CD8-positive, alpha-beta memory T cell (primary cell): ENCODE measurements around the gene SHROOM2. TPM values are rescaled to one million over a fixed set of nuclear protein-coding genes. Genes with fewer than 3 reads are reported as not detected.

Source experiments
- CTCF ChIA-PET: fragments of 350-600 bp; sonication (Branson Sonifier 250); formaldehyde crosslinking; loops from one replicate; lab custom pipeline; 2021; ENCODE audit warnings: antibody characterized with exemption; lab: Charles Lee
- POLR2A ChIA-PET: fragments of 350-600 bp; sonication (Branson Sonifier 250); formaldehyde crosslinking; loops from one replicate; lab custom pipeline; 2021; ENCODE audit warnings: antibody characterized with exemption; lab: Charles Lee
- DNase-seq, 5 donors: peaks; one replicate each; pipeline versions ENCODE4 v3.0.0 to v3.0.0-alpha.2; 2020 to 2022; ENCODE audit warnings: mixed read lengths in 1 of 5
- H3K27ac ChIP-seq: one replicate; pipeline ENCODE4 v1.7.0; 2013; ENCODE audit warnings: low read depth, mild to moderate bottlenecking, low read length, moderate library complexity
- H3K27me3 ChIP-seq: 2 replicates; pipeline ENCODE4 v1.7.0; 2013; ENCODE audit warnings: low read length, mild to moderate bottlenecking; ENCODE audit not compliant: insufficient read depth, poor library complexity, severe bottlenecking
- H3K36me3 ChIP-seq: 2 replicates; pipeline ENCODE4 v1.7.0; 2013; ENCODE audit warnings: mild to moderate bottlenecking, low read length, moderate library complexity; ENCODE audit not compliant: insufficient read depth
- H3K4me1 ChIP-seq: 2 replicates; pipeline ENCODE4 v1.7.0; 2013; ENCODE audit warnings: mild to moderate bottlenecking, low read length, moderate library complexity; ENCODE audit not compliant: insufficient read depth
- H3K4me3 ChIP-seq: 2 replicates; pipeline ENCODE4 v1.7.0; 2013; ENCODE audit warnings: mild to moderate bottlenecking, low read length
- H3K9me3 ChIP-seq: 2 replicates; pipeline ENCODE4 v1.7.0; 2013; ENCODE audit warnings: mild to moderate bottlenecking, low read length
- H3K27ac Mint-ChIP-seq, 8 donors: one replicate each; pipeline ENCODE4 v1.8.0; 2020 to 2021; ENCODE audit warnings: mixed read lengths in 8 of 8, mild to moderate bottlenecking in 6 of 8, inconsistent platforms in 3 of 8, moderate library complexity in 3 of 8
- H3K27me3 Mint-ChIP-seq, 2 donors: one replicate each; pipeline ENCODE4 v1.8.0; 2020 to 2021; ENCODE audit warnings: mixed read lengths in 2 of 2, mild to moderate bottlenecking in 1 of 2, moderate library complexity in 1 of 2
- H3K36me3 Mint-ChIP-seq, 3 donors: one replicate each; pipeline ENCODE4 v1.8.0; 2020 to 2021; ENCODE audit warnings: mixed read lengths in 3 of 3, inconsistent platforms in 1 of 3, mild to moderate bottlenecking in 1 of 3
- H3K4me1 Mint-ChIP-seq, 3 donors: one replicate each; pipeline ENCODE4 v1.8.0; 2020 to 2021; ENCODE audit warnings: mixed read lengths in 3 of 3, inconsistent platforms in 1 of 3, mild to moderate bottlenecking in 1 of 3
- H3K4me3 Mint-ChIP-seq, 7 donors: one replicate each; pipeline ENCODE4 v1.8.0; 2020 to 2021; ENCODE audit warnings: mixed read lengths in 7 of 7, mild to moderate bottlenecking in 6 of 7, moderate library complexity in 4 of 7, inconsistent platforms in 2 of 7
- H3K9me3 Mint-ChIP-seq, 5 donors: one replicate each; pipeline ENCODE4 v1.8.0; 2020 to 2022; ENCODE audit warnings: mixed read lengths in 5 of 5, mild to moderate bottlenecking in 3 of 5, moderate library complexity in 2 of 5, inconsistent platforms in 1 of 5
- polyA plus RNA-seq: library from polyadenylated mRNA; unstranded; fragments of 300-500 nt; fragmentation: Illumina TruSeq; gene quantifications from one replicate; pipeline ENCODE4 v1.2.3, GENCODE V29; 2021
- total RNA-seq, 2 experiments: library from RNA; stranded (reverse); gene quantifications; one replicate each; pipeline ENCODE4 v1.2.3, GENCODE V29; 2021

Gene SHROOM2
- total and polyA plus RNA-seq, 3 experiments from 2014 or later = not detected

DNA sequence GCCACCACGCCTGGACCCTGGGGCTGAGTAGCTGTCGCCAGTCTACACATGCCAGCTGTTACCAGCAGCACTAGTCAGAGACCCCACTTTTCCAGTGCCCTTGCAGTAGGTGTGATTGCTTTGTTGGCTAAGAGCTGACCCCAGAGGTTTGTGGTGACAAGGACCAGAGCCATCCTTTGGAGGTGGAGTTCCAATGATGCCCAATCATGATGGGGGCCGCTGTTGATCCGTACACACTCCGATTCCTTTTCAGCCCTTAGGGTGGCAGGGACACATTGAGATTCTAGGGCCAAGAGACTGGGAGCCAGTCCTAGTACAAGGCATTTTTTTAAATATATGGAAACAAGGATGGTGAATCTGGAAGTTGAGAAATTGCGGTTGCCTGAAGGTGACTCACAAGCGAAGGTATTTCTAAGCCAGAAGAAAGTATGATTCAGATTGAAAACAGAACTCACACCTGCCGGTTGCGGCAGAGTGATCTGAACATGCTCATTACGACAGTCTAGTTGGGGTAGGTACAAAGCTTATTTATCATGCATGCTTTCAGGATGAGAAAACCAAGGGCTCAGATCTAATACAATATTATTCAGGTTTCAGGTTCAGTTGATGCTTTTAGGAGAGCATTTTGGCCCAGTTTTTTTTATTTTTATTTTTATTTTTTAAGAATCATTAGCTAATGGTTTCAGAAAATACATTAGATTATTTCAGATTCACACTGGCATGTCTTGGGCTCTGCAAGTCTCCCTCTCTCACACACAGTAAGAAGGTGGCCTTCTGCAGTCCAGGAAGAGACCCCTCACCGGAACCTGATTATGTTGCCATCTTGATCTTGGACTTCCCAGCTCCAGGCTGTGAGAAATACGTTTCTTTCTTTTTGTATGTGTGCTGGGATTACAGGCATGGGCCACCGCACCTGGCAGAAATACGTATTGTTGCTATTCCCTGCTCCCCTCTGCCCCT, 43.4 kb downstream of the SHROOM2 start:
- Mint-ChIP-seq H3K27ac (no peak overlapping the region), H3K4me1 (no peaks in the 10 kb centered on the region), H3K36me3 (peaks cover 0 to 2% (median 0%) of the 10 kb centered on the region in 3 donors), H3K4me3 (no peak overlapping the region), H3K9me3 (peaks cover 0 to 2% (median 0%) of the 10 kb centered on the region in 5 donors), H3K27me3 (peaks cover 4 to 18% of the 10 kb centered on the region in 2 donors)
- H3K9me3 ChIP-seq = no peaks in the 10 kb centered on the region
- ChIA-PET POLR2A (no interaction called here), CTCF (no interaction called here)
- no peaks in the 10 kb centered on the region for H3K36me3 ChIP-seq
- no peak overlapping the region for H3K4me3 ChIP-seq
- DNase-seq = no peak
- no peak overlapping the region for H3K27ac ChIP-seq
- H3K27me3 ChIP-seq = no peaks in the 10 kb centered on the region
- no peaks in the 10 kb centered on the region for H3K4me1 ChIP-seq

DNA sequence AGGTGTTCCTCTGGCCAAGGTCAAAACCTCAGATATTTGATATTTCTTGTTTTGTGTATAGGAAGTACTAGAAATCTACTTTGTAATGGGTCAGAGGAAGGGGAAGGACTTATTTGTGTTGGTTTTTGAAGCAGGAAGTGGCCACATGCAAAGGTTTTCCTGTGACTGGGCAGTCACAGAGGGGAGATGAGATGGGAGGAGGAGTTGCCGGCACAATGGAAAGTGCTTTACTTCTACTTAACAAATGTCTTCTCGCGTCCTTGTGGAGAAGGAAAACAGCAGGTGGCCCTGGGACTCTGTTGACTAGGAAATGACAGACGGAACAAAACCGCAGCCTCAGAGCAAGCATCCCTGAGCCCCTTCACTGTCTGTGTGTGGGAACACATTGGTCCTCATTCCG, 46.6 kb downstream of the SHROOM2 start:
- no peaks in the 10 kb centered on the region for H3K36me3 ChIP-seq
- H3K36me3 Mint-ChIP-seq = peaks cover 0 to 2% (median 0%) of the 10 kb centered on the region in 3 donors
- ChIA-PET CTCF (no interaction called here), POLR2A (no interaction called here)
- H3K9me3 Mint-ChIP-seq = peaks cover 0 to 2% (median 0%) of the 10 kb centered on the region in 5 donors
- H3K4me1 ChIP-seq = no peaks in the 10 kb centered on the region
- no peak overlapping the region for H3K27ac ChIP-seq
- no peaks in the 10 kb centered on the region for H3K4me1 Mint-ChIP-seq
- DNase-seq = no peak
- H3K27ac Mint-ChIP-seq = no peak overlapping the region
- peaks cover 3 to 8% of the 10 kb centered on the region in 2 donors for H3K27me3 Mint-ChIP-seq
- no peak overlapping the region for H3K4me3 Mint-ChIP-seq
- no peak overlapping the region for H3K4me3 ChIP-seq
- no peaks in the 10 kb centered on the region for H3K27me3 ChIP-seq
- H3K9me3 ChIP-seq = no peaks in the 10 kb centered on the region

DNA sequence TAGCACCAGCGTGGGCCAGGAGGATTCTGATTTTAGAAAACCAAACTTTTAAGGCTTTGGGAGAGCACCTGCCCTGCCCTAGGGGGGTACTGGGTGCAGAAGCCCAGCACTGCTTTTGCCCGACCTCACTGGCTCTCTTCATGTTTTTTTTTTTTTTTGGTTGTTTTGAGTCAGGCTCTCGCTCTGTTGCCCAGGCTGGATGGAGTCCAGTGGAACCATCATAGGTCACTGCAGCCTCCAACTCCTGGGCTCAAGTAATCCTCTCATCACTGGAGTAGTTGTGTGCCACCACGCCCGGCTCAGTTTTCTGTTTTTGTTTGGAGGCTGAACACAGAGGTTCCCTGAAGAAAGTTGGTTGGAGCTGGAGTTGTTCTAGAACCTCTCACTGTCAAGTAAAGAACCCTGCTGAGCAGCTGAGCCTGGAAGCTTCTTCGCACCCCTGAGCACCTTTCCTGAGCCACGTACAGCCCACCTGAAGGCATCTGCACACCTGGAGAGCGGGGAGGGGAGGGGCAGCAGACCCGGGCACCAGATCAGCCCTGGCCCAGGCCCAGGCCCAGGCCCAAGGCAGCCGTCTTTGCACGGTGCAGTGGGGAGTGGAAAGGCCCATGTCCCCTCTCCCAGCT, 49.5 kb downstream of the SHROOM2 start:
- Histone ChIP-seq H3K9me3 (no peaks in the 10 kb centered on the region), H3K36me3 (no peaks in the 10 kb centered on the region), H3K27me3 (no peaks in the 10 kb centered on the region), H3K4me1 (no peaks in the 10 kb centered on the region), H3K27ac (no peak overlapping the region), H3K4me3 (no peak overlapping the region)
- H3K27ac Mint-ChIP-seq = no peak overlapping the region
- CTCF ChIA-PET = no interaction called here
- POLR2A ChIA-PET = interaction anchor here (0.6 kb wide), 1 partner anchor 300 kb away, joined by 3 read pairs; no protein-coding TSS in a partner anchor
- no peaks in the 10 kb centered on the region for H3K4me1 Mint-ChIP-seq
- no peak overlapping the region for H3K4me3 Mint-ChIP-seq
- H3K9me3 Mint-ChIP-seq = peaks cover 0 to 2% (median 0%) of the 10 kb centered on the region in 5 donors
- peaks cover 4 to 5% of the 10 kb centered on the region in 2 donors for H3K27me3 Mint-ChIP-seq
- peaks cover 0 to 2% (median 0%) of the 10 kb centered on the region in 3 donors for H3K36me3 Mint-ChIP-seq
- no peak for DNase-seq

DNA sequence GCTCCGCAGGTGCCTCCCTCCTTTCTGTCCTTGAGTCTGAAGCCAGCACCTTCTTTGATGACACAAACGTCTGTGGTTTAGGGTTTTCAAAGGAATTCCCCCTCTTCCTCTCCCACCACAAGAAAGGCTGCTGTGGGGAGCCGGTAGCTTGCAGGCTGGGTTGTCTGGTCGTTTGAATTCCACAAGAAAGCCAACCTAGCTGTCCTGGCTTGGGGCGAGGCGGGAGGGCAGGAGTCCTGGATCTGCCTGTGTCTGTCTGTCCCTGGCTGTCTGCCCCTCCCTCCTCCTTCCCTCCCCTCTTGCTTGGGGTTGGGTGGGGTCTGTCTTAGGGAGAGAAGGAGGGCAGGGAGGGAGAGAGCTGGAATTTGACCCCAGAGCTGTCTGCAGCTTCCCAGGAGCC, 56.3 kb downstream of the SHROOM2 start:
- Mint-ChIP-seq H3K4me3 (no peak overlapping the region), H3K36me3 (no peaks in the 10 kb centered on the region), H3K27ac (no peak overlapping the region), H3K4me1 (no peaks in the 10 kb centered on the region), H3K9me3 (peaks cover 0 to 2% (median 0%) of the 10 kb centered on the region in 5 donors), H3K27me3 (peaks cover 4 to 21% of the 10 kb centered on the region in 2 donors)
- ChIA-PET CTCF (no interaction called here), POLR2A (no interaction called here)
- Histone ChIP-seq H3K4me1 (no peaks in the 10 kb centered on the region), H3K9me3 (no peaks in the 10 kb centered on the region), H3K36me3 (no peaks in the 10 kb centered on the region), H3K4me3 (no peak overlapping the region), H3K27me3 (no peaks in the 10 kb centered on the region), H3K27ac (no peak overlapping the region)
- no peak for DNase-seq

DNA sequence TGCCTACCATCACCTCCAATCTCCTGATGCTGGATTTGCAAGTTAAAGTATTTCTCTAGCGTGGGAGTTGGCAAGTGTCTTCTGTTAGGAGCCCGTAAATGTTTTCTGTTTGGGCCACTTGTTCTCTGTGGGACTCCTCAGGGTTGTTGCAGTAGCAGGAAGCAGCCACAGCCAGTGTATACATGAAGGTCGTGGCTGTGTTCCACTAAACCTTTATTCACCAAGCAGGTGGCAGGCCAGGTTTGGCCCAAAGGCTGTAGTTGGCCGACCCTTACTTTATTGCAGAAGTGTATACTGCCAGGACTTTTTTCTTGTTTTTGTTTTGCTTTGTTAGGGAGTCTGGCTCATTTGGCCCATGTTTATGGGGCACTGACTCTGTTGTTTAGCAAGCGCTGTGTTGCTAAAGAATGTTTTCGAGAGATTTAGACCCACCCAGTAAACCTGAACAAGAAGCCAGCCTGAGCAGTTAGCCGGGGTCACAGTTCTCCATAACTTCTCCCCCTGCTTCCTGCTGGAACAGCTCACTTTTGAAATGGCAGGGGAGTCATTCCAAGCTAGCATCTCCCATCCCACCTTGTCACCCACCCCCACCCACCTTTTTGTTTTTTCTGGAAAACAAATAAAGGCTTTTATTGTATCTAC, 58.8 kb downstream of the SHROOM2 start:
- Histone ChIP-seq H3K9me3 (no peaks in the 10 kb centered on the region), H3K4me3 (no peak overlapping the region), H3K36me3 (no peaks in the 10 kb centered on the region), H3K27ac (no peak overlapping the region), H3K27me3 (no peaks in the 10 kb centered on the region), H3K4me1 (no peaks in the 10 kb centered on the region)
- Mint-ChIP-seq H3K27ac (no peak overlapping the region), H3K4me3 (no peak overlapping the region), H3K9me3 (peaks cover 0 to 2% (median 0%) of the 10 kb centered on the region in 5 donors), H3K27me3 (peaks cover 9 to 20% of the 10 kb centered on the region in 2 donors), H3K4me1 (no peaks in the 10 kb centered on the region), H3K36me3 (no peaks in the 10 kb centered on the region)
- CTCF ChIA-PET = no interaction called here
- DNase-seq = no peak
- POLR2A ChIA-PET = no interaction called here

DNA sequence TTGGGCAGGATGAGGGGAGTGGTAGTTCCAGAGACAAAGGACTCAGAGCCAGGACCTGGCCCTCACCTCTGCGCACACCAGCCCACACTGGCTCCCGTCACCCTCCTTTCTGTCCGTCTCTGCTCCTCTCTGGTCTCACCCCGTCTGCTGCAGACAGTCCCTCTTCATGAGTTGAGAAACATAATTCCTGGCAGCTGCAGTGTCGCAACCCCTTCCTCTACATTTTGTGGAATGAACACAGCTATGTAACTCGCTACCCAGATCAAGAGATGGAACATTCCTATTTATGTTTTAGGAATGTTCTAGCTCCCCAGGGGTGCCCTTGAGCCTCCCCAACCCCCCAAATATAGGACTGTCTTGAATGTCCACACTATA, 59.3 kb downstream of the SHROOM2 start:
- H3K9me3 Mint-ChIP-seq = peaks cover 0 to 2% (median 0%) of the 10 kb centered on the region in 5 donors
- CTCF ChIA-PET = no interaction called here
- no peak overlapping the region for H3K4me3 ChIP-seq
- H3K4me1 ChIP-seq = no peaks in the 10 kb centered on the region
- POLR2A ChIA-PET = no interaction called here
- no peaks in the 10 kb centered on the region for H3K27me3 ChIP-seq
- H3K27ac Mint-ChIP-seq = no peak overlapping the region
- peak overlapping the region in 1 of 7 donors; percentile 55 for H3K4me3 Mint-ChIP-seq
- H3K9me3 ChIP-seq = no peaks in the 10 kb centered on the region
- H3K27ac ChIP-seq = no peak overlapping the region
- H3K36me3 ChIP-seq = no peaks in the 10 kb centered on the region
- H3K4me1 Mint-ChIP-seq = no peaks in the 10 kb centered on the region
- H3K36me3 Mint-ChIP-seq = no peaks in the 10 kb centered on the region
- peaks cover 9 to 20% of the 10 kb centered on the region in 2 donors for H3K27me3 Mint-ChIP-seq
- DNase-seq = no peak

DNA sequence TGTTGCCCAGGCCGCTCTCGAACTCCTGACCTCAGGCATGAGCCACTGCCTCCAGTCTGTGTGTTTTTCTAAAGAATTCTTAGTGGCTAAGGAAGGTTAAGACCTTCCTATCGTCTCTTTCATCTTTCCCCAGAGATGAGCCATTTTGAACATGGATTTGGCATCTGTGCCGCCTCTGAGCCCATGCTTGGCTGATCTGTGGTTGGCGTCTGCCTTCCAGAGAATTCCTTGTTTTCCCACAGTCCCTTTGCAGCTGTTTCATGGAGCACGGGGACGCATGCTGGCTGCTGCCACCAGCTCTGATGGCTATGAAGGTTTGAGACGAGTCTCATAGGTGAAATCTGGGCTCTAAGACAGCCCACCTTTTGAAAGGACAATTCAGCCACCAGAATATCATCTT, 60.4 kb downstream of the SHROOM2 start:
- Histone ChIP-seq H3K4me1 (no peaks in the 10 kb centered on the region), H3K27ac (no peak overlapping the region), H3K9me3 (no peaks in the 10 kb centered on the region), H3K36me3 (no peaks in the 10 kb centered on the region), H3K27me3 (no peaks in the 10 kb centered on the region), H3K4me3 (no peak overlapping the region)
- Mint-ChIP-seq H3K9me3 (peaks cover 0 to 2% (median 0%) of the 10 kb centered on the region in 5 donors), H3K27ac (no peak overlapping the region), H3K36me3 (no peaks in the 10 kb centered on the region), H3K4me3 (no peak overlapping the region), H3K27me3 (peaks cover 7 to 20% of the 10 kb centered on the region in 2 donors), H3K4me1 (no peaks in the 10 kb centered on the region)
- ChIA-PET POLR2A (no interaction called here), CTCF (no interaction called here)
- no peak for DNase-seq

DNA sequence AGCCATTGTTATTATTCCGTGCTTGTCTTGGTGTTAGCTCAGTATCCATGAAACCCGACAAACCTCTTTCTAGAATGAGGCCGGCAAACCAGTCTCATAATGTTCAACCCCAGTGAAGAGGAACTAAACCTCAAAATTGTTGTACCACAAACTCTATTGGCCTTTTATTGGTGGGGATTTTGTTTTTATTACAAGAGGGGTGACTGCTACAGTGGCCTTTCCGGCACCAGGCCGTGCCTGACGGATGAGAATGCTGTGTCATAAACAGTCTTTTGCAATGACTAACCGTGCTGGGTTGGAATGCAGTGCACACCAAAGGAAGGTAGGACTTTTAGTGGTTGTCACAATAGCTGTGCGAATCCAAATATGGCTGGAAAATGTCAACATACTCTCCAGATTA, 60.8 kb downstream of the SHROOM2 start:
- no peaks in the 10 kb centered on the region for H3K27me3 ChIP-seq
- ChIA-PET CTCF (no interaction called here), POLR2A (no interaction called here)
- H3K4me1 ChIP-seq = no peaks in the 10 kb centered on the region
- no peak overlapping the region for H3K27ac Mint-ChIP-seq
- H3K4me3 ChIP-seq = no peak overlapping the region
- no peak for DNase-seq
- no peaks in the 10 kb centered on the region for H3K9me3 ChIP-seq
- H3K4me1 Mint-ChIP-seq = no peaks in the 10 kb centered on the region
- H3K36me3 ChIP-seq = no peaks in the 10 kb centered on the region
- H3K27ac ChIP-seq = no peak overlapping the region
- H3K36me3 Mint-ChIP-seq = no peaks in the 10 kb centered on the region
- H3K9me3 Mint-ChIP-seq = peaks cover 0 to 2% (median 0%) of the 10 kb centered on the region in 5 donors
- peaks cover 7 to 20% of the 10 kb centered on the region in 2 donors for H3K27me3 Mint-ChIP-seq
- H3K4me3 Mint-ChIP-seq = no peak overlapping the region
